Measurements from ENCODE around the gene TMEM201. TPM values are rescaled to one million over a fixed set of nuclear protein-coding genes. Genes with fewer than 3 reads are reported as not detected.

TMEM201 gene
- polyA plus RNA-seq, 4 donors = 0.67 to 8.5 (median 3.7) TPM

DNA sequence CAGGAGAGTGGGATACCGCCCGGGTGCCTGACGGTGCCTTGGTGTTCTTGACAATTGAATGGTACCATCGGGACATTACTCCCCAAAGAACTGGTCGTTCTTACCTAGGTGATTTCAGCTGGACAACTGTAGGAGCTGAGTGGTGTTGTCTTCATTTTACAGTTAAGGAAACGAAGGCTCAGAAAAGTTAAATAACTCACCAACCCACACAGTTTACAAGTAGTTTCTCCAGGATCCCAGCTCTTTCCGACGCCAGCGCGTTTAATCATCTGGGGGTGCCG, 64.4 kb downstream of the TMEM201 start:
- Histone ChIP-seq H3K27ac (ENCODE audit: low read depth in 1 of 3, low read length in 2 of 3) (peak overlapping the region in 1 of 3 donors; percentile 62), H3K27me3 (ENCODE audit: control insufficient read depth in 3 of 3, insufficient read depth in 3 of 3, low read length in 3 of 3) (peaks cover 4 to 56% (median 11%) of the 10 kb centered on the region in 3 donors), H3K9me3 (ENCODE audit: control insufficient read depth in 2 of 2, insufficient read depth in 1 of 2, low read depth in 1 of 2, low read length in 1 of 2) (no peaks in the 10 kb centered on the region), H3K36me3 (ENCODE audit: control insufficient read depth in 3 of 3, insufficient read depth in 2 of 3, low read depth in 1 of 3, low read length in 3 of 3) (no peaks in the 10 kb centered on the region), H3K4me3 (ENCODE audit: low read depth in 1 of 3, low read length in 3 of 3) (peak overlapping the region in 2 of 3 donors; percentile 19 to 69), H3K4me1 (ENCODE audit: control insufficient read depth in 3 of 3, insufficient read depth in 2 of 3, low read depth in 1 of 3, low read length in 2 of 3) (peaks cover 0 to 3% (median 0%) of the 10 kb centered on the region in 3 donors)
- 31 to 42% (median 38%) methylated on average over 11 of the region's 11 CpGs for WGBS, 3 donors
- FAIRE-seq (no peak), DNase-seq (no peak)

DNA sequence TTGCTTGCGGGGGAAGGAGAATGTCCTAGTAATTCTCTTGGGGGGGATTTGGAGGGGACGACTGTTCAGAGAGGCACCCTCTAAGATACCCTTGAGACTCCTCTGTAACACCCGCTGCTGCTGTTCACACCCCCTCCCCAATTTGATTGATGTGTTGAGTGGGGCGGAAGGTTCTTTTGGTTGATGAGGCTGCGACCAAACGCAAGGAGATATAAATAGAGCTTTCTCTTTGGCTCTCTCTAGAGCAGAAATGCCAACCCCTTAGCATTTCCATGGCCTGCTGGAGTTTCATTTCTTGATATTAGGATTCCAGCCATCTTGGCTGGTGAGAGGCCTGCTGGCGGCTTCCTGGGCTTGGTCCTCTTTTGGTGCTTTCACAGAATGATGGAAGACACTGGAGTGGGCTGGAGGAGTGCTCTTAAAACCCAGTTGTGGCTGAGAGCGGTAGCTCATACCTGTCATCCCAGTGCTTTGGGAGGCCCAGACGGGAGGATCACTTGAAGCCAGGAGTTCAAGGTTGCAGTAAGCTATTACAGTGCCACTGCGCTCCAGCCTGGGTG, 64.9 kb downstream of the TMEM201 start:
- Histone ChIP-seq H3K36me3 (ENCODE audit: control insufficient read depth in 3 of 3, insufficient read depth in 2 of 3, low read depth in 1 of 3, low read length in 3 of 3) (no peaks in the 10 kb centered on the region), H3K4me1 (ENCODE audit: control insufficient read depth in 3 of 3, insufficient read depth in 2 of 3, low read depth in 1 of 3, low read length in 2 of 3) (peaks cover 0 to 3% (median 0%) of the 10 kb centered on the region in 3 donors), H3K9me3 (ENCODE audit: control insufficient read depth in 2 of 2, insufficient read depth in 1 of 2, low read depth in 1 of 2, low read length in 1 of 2) (no peaks in the 10 kb centered on the region), H3K27me3 (ENCODE audit: control insufficient read depth in 3 of 3, insufficient read depth in 3 of 3, low read length in 3 of 3) (peaks cover 4 to 56% (median 11%) of the 10 kb centered on the region in 3 donors), H3K4me3 (ENCODE audit: low read depth in 1 of 3, low read length in 3 of 3) (peak overlapping the region in 1 of 3 donors; percentile 69), H3K27ac (ENCODE audit: low read depth in 1 of 3, low read length in 2 of 3) (peak overlapping the region in 1 of 3 donors; percentile 37)
- 42 to 52% (median 47%) methylated on average over 10 of the region's 10 CpGs for WGBS, 3 donors
- FAIRE-seq (no peak), DNase-seq (no peak)

DNA sequence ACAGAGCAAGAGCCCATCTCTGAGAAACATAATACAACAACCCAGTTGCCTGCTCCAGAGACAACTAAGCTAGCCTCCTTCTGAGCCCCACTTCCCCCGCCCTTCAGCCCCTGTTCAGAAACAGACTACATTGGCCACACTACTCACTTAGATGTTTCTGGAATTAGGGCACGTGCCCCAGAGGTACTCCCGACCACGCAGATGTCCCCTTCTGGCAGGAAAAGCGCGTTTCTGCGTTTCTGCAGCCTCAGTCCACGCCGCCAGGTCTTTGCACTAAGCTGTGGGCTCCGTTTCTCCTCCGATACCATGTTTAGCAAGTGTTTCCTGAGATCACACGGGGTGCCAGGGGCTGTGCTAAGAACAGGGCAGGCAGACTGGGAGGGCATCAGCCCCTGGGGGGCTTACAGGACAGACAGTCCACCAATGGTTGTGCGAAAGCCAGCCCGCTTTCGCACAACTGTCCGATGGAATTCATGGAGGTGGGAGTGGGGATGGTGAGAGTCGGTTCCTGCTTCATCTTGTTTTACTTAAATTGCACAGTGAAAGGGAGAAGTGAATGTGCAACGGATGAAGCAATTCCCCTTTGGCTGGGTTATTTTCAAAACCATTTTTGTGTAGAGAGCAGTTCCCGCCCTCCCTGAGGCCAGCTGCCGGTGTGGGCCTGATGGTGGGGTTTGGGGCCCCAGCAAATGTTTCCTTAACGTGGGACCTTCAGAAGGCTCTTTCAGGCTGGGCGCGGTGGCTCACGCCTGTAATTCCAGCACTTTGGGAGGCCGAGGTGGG, 65.5 kb downstream of the TMEM201 start:
- Histone ChIP-seq H3K4me3 (ENCODE audit: low read depth in 1 of 3, low read length in 3 of 3) (peak overlapping the region in 1 of 3 donors; percentile 69), H3K27me3 (ENCODE audit: control insufficient read depth in 3 of 3, insufficient read depth in 3 of 3, low read length in 3 of 3) (peaks cover 4 to 56% (median 11%) of the 10 kb centered on the region in 3 donors), H3K27ac (ENCODE audit: low read depth in 1 of 3, low read length in 2 of 3) (peak overlapping the region in 1 of 3 donors; percentile 37), H3K9me3 (ENCODE audit: control insufficient read depth in 2 of 2, insufficient read depth in 1 of 2, low read depth in 1 of 2, low read length in 1 of 2) (no peaks in the 10 kb centered on the region), H3K4me1 (ENCODE audit: control insufficient read depth in 3 of 3, insufficient read depth in 2 of 3, low read depth in 1 of 3, low read length in 2 of 3) (peaks cover 0 to 3% (median 0%) of the 10 kb centered on the region in 3 donors), H3K36me3 (ENCODE audit: control insufficient read depth in 3 of 3, insufficient read depth in 2 of 3, low read depth in 1 of 3, low read length in 3 of 3) (no peaks in the 10 kb centered on the region)
- WGBS, 3 donors = 52 to 65% (median 59%) methylated on average over 25 of the region's 25 CpGs
- FAIRE-seq (no peak), DNase-seq (no peak)

GRCh38 chr1:9654834-9655723, 66.4 kb downstream of the TMEM201 start:
- Histone ChIP-seq H3K9me3 (ENCODE audit: control insufficient read depth in 2 of 2, insufficient read depth in 1 of 2, low read depth in 1 of 2, low read length in 1 of 2) (no peaks in the 10 kb centered on the region), H3K4me1 (ENCODE audit: control insufficient read depth in 3 of 3, insufficient read depth in 2 of 3, low read depth in 1 of 3, low read length in 2 of 3) (peaks cover 0 to 3% (median 0%) of the 10 kb centered on the region in 3 donors), H3K36me3 (ENCODE audit: control insufficient read depth in 3 of 3, insufficient read depth in 2 of 3, low read depth in 1 of 3, low read length in 3 of 3) (no peaks in the 10 kb centered on the region), H3K27ac (ENCODE audit: low read depth in 1 of 3, low read length in 2 of 3) (peak overlapping the region in 1 of 3 donors; percentile 34), H3K27me3 (ENCODE audit: control insufficient read depth in 3 of 3, insufficient read depth in 3 of 3, low read length in 3 of 3) (peaks cover 4 to 49% (median 11%) of the 10 kb centered on the region in 3 donors), H3K4me3 (ENCODE audit: low read depth in 1 of 3, low read length in 3 of 3) (peak overlapping the region in 1 of 3 donors; percentile 69)
- DNase-seq = no peak
- 43 to 59% (median 46%) methylated on average over 15 to 16 of the region's 16 CpGs for WGBS, 3 donors
- FAIRE-seq = no peak

DNA sequence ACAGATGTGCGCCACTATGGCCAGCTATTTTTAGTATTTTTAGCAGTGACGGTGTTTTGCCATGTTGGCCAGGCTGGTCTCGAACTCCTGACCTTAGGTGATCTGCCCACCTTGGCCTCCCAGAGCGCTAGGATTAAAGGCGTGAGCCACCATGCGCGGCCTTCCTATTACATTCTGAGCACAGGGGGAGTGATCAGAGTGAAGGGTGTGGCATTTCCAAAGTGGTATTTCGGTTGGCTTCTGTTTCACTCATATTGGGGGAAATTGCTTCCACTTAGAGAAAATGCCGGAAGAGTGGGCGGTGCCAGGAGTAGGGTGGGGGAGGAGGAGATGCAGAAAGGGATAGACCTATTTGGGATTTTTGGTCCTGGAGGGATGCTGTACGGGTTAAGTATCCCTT, 67.1 kb downstream of the TMEM201 start:
- no peaks in the 10 kb centered on the region for H3K9me3 ChIP-seq (ENCODE audit: control insufficient read depth in 2 of 2, insufficient read depth in 1 of 2, low read depth in 1 of 2, low read length in 1 of 2)
- no peak for FAIRE-seq
- H3K4me1 ChIP-seq (ENCODE audit: control insufficient read depth in 3 of 3, insufficient read depth in 2 of 3, low read depth in 1 of 3, low read length in 2 of 3) = peaks cover 0 to 3% (median 0%) of the 10 kb centered on the region in 3 donors
- H3K36me3 ChIP-seq (ENCODE audit: control insufficient read depth in 3 of 3, insufficient read depth in 2 of 3, low read depth in 1 of 3, low read length in 3 of 3) = no peaks in the 10 kb centered on the region
- no peak for DNase-seq
- H3K27me3 ChIP-seq (ENCODE audit: control insufficient read depth in 3 of 3, insufficient read depth in 3 of 3, low read length in 3 of 3) = peaks cover 4 to 42% (median 11%) of the 10 kb centered on the region in 3 donors
- WGBS, 3 donors = 73 to 83% (median 82%) methylated on average over 11 of the region's 11 CpGs
- H3K27ac ChIP-seq (ENCODE audit: low read depth in 1 of 3, low read length in 2 of 3) = no peak overlapping the region
- H3K4me3 ChIP-seq (ENCODE audit: low read depth in 1 of 3, low read length in 3 of 3) = no peak overlapping the region

GRCh38 chr1:9657521-9658032, 68.9 kb downstream of the TMEM201 start:
- no peak overlapping the region for H3K27ac ChIP-seq (ENCODE audit: low read depth in 1 of 3, low read length in 2 of 3)
- no peaks in the 10 kb centered on the region for H3K9me3 ChIP-seq (ENCODE audit: control insufficient read depth in 2 of 2, insufficient read depth in 1 of 2, low read depth in 1 of 2, low read length in 1 of 2)
- H3K4me3 ChIP-seq (ENCODE audit: low read depth in 1 of 3, low read length in 3 of 3) = no peak overlapping the region
- FAIRE-seq = no peak
- H3K27me3 ChIP-seq (ENCODE audit: control insufficient read depth in 3 of 3, insufficient read depth in 3 of 3, low read length in 3 of 3) = peaks cover 2 to 30% (median 3%) of the 10 kb centered on the region in 3 donors
- H3K4me1 ChIP-seq (ENCODE audit: control insufficient read depth in 3 of 3, insufficient read depth in 2 of 3, low read depth in 1 of 3, low read length in 2 of 3) = no peaks in the 10 kb centered on the region
- WGBS, 3 donors = 55 to 65% (median 56%) methylated on average over 2 of the region's 2 CpGs
- no peaks in the 10 kb centered on the region for H3K36me3 ChIP-seq (ENCODE audit: control insufficient read depth in 3 of 3, insufficient read depth in 2 of 3, low read depth in 1 of 3, low read length in 3 of 3)
- DNase-seq = no peak

- FAIRE-seq (no peak), DNase-seq (no peak)
- H3K36me3 ChIP-seq (ENCODE audit: control insufficient read depth in 3 of 3, insufficient read depth in 2 of 3, low read depth in 1 of 3, low read length in 3 of 3) = no peaks in the 10 kb centered on the region
- H3K9me3 ChIP-seq (ENCODE audit: control insufficient read depth in 2 of 2, insufficient read depth in 1 of 2, low read depth in 1 of 2, low read length in 1 of 2) = no peaks in the 10 kb centered on the region
- 66 to 71% (median 68%) methylated on average over 4 of the region's 4 CpGs for WGBS, 3 donors
- H3K27ac ChIP-seq (ENCODE audit: low read depth in 1 of 3, low read length in 2 of 3) = no peak overlapping the region
- no peaks in the 10 kb centered on the region for H3K4me1 ChIP-seq (ENCODE audit: control insufficient read depth in 3 of 3, insufficient read depth in 2 of 3, low read depth in 1 of 3, low read length in 2 of 3)
- no peak overlapping the region for H3K4me3 ChIP-seq (ENCODE audit: low read depth in 1 of 3, low read length in 3 of 3)
- peaks cover 0 to 24% (median 3%) of the 10 kb centered on the region in 3 donors for H3K27me3 ChIP-seq (ENCODE audit: control insufficient read depth in 3 of 3, insufficient read depth in 3 of 3, low read length in 3 of 3)
Measured at GRCh38 chr1:9658199-9658598, 69.5 kb downstream of the TMEM201 start.

- Histone ChIP-seq H3K36me3 (ENCODE audit: control insufficient read depth in 3 of 3, insufficient read depth in 2 of 3, low read depth in 1 of 3, low read length in 3 of 3) (no peaks in the 10 kb centered on the region), H3K4me1 (ENCODE audit: control insufficient read depth in 3 of 3, insufficient read depth in 2 of 3, low read depth in 1 of 3, low read length in 2 of 3) (no peaks in the 10 kb centered on the region), H3K4me3 (ENCODE audit: low read depth in 1 of 3, low read length in 3 of 3) (no peak overlapping the region), H3K9me3 (ENCODE audit: control insufficient read depth in 2 of 2, insufficient read depth in 1 of 2, low read depth in 1 of 2, low read length in 1 of 2) (no peaks in the 10 kb centered on the region), H3K27me3 (ENCODE audit: control insufficient read depth in 3 of 3, insufficient read depth in 3 of 3, low read length in 3 of 3) (peaks cover 0 to 12% (median 0%) of the 10 kb centered on the region in 3 donors), H3K27ac (ENCODE audit: low read depth in 1 of 3, low read length in 2 of 3) (no peak overlapping the region)
- WGBS, 3 donors = 69 to 79% (median 77%) methylated on average over 5 of the region's 5 CpGs
- FAIRE-seq (no peak), DNase-seq (no peak)
Measured at GRCh38 chr1:9659328-9659727, 70.6 kb downstream of the TMEM201 start.
